BE2C (cell line): Measurements from ENCODE around the gene SLC6A18.

Experiments
- DNase-seq: peaks from one replicate; pipeline ENCODE4 v3.0.0-alpha.2; 2020
- H3K27me3 ChIP-seq: fragments of 250-450 bp; sonication (Bioruptor Pico); 2 replicates; pipeline ENCODE4 v1.5.1; 2020; ENCODE audit warnings: mild to moderate bottlenecking
- H3K36me3 ChIP-seq: fragments of 250-450 bp; sonication (Bioruptor Pico); 2 replicates; pipeline ENCODE4 v1.5.1; 2020; ENCODE audit warnings: mild to moderate bottlenecking
- H3K4me1 ChIP-seq: fragments of 250-450 bp; sonication (Bioruptor Pico); 2 replicates; pipeline ENCODE4 v1.5.1; 2020
- H3K4me3 ChIP-seq: 2 replicates; pipeline ENCODE4 v1.5.1; 2011; ENCODE audit warnings: low read depth, low read length
- H3K9me3 ChIP-seq: fragments of 250-450 bp; sonication (Bioruptor Pico); 2 replicates; pipeline ENCODE4 v1.5.1; 2020
- CTCF ChIP-seq: IDR thresholded peaks from 2 replicates; pipeline ENCODE4 v1.5.1; 2012; ENCODE audit warnings: mild to moderate bottlenecking, low read depth, low read length

The SLC6A18 gene

GRCh38 chr5:1253456-1254105 is 28.4 kb downstream of the SLC6A18 start:
- Histone ChIP-seq H3K36me3 (no peaks in the 10 kb centered on the region), H3K9me3 (no peaks in the 10 kb centered on the region), H3K4me3 (no peak overlapping the region), H3K27me3 (peaks cover 10% of the 10 kb centered on the region), H3K4me1 (no peaks in the 10 kb centered on the region)
- no peak for DNase-seq
- no peak for TF ChIP-seq CTCF

GRCh38 chr5:1254196-1254595 is 29.0 kb downstream of the SLC6A18 start:
- H3K27me3 ChIP-seq = 0 out of 2 replicates have a peak, but pooled peaks cover 7% of the 10 kb centered on the region
- DNase-seq = no peak
- H3K4me3 ChIP-seq = no peak overlapping the region

GRCh38 chr5:1255081-1255561 is 29.9 kb downstream of the SLC6A18 start:
- Histone ChIP-seq H3K4me3 (no peak overlapping the region), H3K36me3 (no peaks in the 10 kb centered on the region), H3K27me3 (no peaks in the 10 kb centered on the region), H3K9me3 (no peaks in the 10 kb centered on the region), H3K4me1 (no peaks in the 10 kb centered on the region)
- no peak for TF ChIP-seq CTCF
- DNase-seq = no peak

More at GRCh38 chr5:1254196-1254595, 29.0 kb downstream of the SLC6A18 start:
- Histone ChIP-seq H3K36me3 (no peaks in the 10 kb centered on the region), H3K9me3 (no peaks in the 10 kb centered on the region), H3K4me1 (no peaks in the 10 kb centered on the region)
- TF ChIP-seq CTCF = no peak

GRCh38 chr5:1256776-1257175 is 31.6 kb downstream of the SLC6A18 start:
- Histone ChIP-seq H3K4me1 (no peaks in the 10 kb centered on the region), H3K27me3 (no peaks in the 10 kb centered on the region), H3K9me3 (no peaks in the 10 kb centered on the region), H3K36me3 (no peaks in the 10 kb centered on the region), H3K4me3 (no peak overlapping the region)
- no peak for TF ChIP-seq CTCF
- no peak for DNase-seq

- no peak for TF ChIP-seq CTCF
- no peaks in the 10 kb centered on the region for H3K4me1 ChIP-seq
- no peaks in the 10 kb centered on the region for H3K9me3 ChIP-seq
- no peaks in the 10 kb centered on the region for H3K27me3 ChIP-seq
- H3K4me3 ChIP-seq = no peak overlapping the region
- no peak for DNase-seq
- H3K36me3 ChIP-seq = no peaks in the 10 kb centered on the region
Observed at GRCh38 chr5:1257363-1257762, 32.2 kb downstream of the SLC6A18 start.

- H3K27me3 ChIP-seq = no peaks in the 10 kb centered on the region
- no peaks in the 10 kb centered on the region for H3K9me3 ChIP-seq
- H3K4me3 ChIP-seq = no peak overlapping the region
- H3K36me3 ChIP-seq = no peaks in the 10 kb centered on the region
- no peak for DNase-seq
- H3K4me1 ChIP-seq = no peaks in the 10 kb centered on the region
- no peak for TF ChIP-seq CTCF
Observed at GRCh38 chr5:1257841-1258240, 32.7 kb downstream of the SLC6A18 start.
